NCI-H510A (cell line): ENCODE data around the gene OR5H6.
"Not testable (repeated sequence)": the region's sequence is repeated elsewhere in the genome, so short reads cannot be mapped to it uniquely, and the experiment has no call there.

Experiments
- DNase-seq: peaks from one replicate; lab custom pipeline; 2025; lab: John Stamatoyannopoulos, UW

The OR5H6 gene

DNA sequence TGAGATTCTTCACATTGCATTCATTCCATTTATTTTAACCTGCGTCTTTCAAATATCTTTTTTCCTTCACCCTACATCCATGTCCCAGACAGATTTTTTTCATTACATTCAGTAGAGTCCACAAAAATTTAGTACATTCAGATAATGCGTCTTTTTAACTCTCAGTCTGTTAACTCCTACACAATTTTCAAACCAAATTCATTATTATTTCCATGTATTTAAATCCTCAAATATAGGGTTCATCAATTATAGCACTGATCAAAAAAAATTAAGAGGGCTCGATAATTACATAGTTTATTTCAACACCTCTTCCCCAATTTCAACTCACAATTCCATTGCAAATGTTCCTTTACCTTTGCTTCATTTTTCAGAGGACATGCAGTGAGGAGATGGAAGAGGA lies at the start of gene OR5H6:
OR5H6 (plus strand) TSS at position 301 of the 400 bp plus-strand sequence; CDS start at position 390, 89 bp downstream.
- no peak for DNase-seq

DNA sequence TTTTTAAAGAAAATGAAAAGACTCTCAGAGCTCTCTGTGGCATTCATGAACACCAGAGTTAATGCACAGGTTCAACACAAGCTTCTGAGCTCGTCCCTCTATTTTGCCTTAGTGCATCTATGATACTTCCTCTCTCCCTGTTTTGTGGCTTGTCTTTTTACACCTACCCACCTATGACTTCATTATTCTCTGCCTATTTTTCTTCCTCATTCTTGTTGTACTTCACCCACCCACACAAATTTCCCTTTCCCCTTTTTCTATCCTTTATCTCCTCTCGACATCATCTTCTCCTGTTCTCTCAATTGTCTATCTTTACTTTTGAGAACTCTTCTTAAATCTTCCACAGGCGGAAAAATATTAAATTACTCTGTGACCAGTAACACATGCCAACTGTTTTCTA lies 49.0 kb upstream of the OR5H6 start:
- DNase-seq: no peak

DNA sequence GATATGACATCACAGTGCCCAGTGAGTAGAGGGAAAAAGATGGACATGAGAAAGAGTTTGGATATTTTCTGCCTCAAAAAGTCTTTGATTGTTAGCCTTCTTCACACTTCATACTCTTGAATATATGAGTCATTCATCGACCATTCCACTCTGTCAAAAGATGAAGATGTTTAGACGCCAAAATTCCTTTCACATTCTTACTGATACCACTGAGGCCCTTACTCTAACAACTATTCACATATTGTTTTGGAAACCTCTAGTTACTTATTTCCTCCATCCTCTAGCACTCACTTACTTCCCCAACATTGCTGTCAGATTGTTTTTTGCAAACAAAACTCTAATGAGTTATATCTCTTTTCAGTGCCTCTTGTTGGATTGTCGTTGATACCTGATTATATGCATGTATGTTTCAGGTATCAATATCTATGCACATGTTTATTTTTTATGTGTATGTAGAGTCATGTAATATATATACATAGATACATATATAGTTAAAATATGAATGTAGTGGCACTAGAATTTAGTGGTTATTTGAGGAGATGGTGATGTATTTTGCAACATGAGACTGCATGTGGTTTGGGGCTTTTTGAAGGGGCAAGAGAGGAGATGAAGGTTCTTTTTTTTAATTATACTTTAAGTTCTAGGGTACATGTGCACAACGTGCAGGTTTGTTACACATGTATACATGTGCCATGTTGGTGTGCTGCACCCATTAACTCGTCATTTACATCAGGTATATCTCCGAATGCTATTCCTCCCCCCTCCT lies 40.0 kb upstream of the OR5H6 start:
- no peak for DNase-seq

DNA sequence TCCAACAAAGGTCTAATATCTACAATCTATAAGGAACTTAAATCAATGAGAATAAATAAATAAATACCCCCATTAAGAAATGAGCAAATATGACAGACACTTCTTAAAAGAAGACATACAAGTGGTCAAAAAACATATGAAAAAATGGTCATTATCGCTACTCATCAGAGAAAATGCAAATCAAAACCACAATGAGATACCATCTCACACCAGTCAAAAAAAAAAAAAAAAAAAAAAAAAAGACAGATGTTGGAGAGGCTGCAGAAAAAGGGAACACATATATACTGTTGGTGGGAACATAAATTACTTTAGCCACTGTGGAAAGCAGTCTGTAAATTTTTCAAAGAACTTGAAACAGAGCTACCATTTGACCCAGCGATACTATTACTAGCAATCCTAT lies 31.6 kb upstream of the OR5H6 start:
- DNase-seq: no peak

DNA sequence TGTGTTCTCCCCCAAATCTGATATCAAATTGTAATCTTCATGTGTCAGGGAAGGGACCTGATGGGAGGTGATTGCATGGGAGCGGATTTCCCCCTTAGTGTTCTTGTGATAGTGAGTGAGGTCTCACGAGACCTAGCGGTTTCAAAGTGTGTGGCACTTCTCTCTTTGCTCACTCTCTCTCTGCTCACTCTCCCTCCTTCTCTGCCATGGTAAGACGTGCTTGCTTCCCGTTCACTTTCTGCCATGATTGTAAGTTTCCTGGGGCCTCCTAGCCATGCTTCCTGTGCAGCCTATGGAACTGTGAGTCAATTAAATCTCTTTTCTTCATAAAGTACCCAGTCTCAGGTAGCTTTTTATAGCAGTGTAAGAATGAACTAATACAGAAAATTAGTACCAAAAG lies 30.6 kb upstream of the OR5H6 start:
- no peak for DNase-seq

DNA sequence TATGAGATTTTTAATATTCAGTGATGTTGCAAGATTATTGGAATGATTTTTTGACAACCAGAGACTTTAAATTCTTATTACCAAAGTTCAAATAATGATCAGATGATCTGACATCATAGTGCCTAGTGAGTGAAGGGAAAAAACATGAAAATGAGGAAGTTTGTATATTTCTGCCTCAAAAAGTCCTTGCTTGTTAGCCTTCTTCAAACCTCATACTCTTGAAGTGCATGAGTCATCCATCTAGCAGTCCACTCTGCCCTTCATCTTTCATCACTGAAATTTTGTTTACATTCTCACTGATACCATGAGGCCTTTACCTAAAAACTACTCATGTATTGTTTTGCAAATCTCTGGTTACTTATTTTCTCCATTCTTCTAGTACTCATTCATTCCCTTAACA lies 23.9 kb upstream of the OR5H6 start:
- DNase-seq: no peak

DNA sequence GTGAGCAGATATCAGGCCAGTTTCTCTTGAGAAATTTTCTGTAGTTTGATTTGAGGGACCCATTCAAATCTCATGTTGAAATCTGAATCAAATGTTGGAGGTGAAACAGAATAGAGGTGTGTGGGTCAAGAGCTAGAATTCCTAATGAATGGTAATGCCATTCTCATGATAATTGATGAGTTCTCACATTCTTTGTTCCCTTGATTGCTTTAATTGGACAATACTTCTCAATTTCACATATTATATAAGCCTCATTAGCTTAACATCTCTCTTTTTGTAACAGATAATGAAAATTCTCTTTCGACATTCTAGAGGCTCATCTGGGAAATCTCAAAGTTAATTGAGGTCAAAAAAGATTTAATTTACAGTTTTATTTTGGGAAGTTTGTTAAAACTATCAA lies 21.9 kb upstream of the OR5H6 start:
- DNase-seq: no peak

DNA sequence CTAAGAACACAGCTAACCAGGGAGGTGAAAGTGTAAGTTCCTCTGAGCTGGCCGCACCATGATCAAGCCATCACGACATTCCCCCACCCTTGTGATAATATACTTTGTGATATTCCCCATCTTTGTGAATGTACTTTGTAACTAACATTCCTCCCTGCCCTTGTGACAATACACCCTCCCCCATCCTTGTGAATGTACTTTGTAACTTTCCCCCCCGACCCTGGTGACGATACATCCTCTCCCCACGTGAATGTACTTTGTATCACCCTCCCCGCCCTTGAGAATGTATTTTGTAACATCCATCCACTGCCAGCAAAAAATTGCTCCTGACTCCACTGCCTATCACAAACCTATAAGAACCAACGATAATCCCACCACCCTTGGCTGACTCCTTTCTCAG lies 20.2 kb upstream of the OR5H6 start:
- DNase-seq: no peak

DNA sequence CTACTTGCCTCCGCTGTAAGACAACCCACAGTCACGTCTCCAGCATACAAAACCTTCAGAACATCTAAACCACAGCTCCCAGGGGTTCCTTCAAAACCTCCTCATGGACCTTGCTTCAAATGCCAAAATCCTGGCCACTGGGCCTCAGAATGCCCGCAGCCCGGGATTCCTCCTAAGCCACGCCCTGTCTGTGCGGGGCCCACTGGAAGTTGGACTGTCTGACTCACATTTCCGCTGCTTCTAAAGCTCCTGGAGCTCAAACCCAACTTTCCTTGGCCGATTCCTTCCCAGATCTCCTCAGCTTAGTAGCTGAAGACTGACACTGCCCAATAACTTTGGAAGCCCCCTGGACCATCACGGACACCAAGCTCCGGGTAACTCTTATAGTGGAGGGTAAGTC lies 17.9 kb upstream of the OR5H6 start:
- DNase-seq: no peak

DNA sequence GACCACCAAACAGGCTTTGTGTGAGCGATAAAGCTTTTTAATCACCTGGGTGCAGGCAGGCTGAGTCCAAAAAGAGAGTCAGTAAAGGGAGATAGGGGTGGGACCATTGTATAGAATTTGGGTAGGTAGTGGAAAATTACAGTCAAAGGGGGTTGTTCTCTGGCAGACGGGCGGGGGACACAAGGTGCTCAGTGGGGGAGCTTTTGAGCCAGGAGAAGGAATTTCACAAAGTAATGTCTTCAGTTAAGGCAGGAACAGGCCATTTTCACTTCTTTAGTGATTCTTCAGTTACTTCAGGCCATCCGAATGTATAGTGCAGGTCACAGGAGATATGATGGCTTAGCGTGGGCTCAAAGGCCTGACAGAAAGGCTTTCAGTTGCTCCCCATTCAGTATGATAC lies 8.0 kb upstream of the OR5H6 start:
- DNase-seq: not testable (repeated sequence)

DNA sequence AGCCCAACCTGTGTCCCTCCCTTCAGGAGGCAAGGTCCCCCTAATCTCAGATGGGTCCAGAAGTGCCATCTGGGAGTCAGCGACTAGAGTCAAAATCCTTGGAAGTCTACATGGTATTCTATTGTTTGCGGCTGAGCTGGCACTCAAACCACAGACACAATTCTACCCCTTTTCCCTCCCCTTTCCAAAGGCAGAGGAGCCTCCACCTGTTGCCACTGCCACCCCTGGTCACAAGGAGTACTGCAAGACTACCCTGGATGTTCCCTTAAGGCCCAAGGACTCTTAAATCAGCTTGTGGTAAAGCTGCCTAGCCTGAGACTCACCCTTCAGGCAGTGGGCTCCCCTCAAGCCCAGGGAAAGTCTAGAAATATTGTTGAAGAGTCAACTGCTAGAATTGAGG lies 4.3 kb upstream of the OR5H6 start:
- DNase-seq: no peak

DNA sequence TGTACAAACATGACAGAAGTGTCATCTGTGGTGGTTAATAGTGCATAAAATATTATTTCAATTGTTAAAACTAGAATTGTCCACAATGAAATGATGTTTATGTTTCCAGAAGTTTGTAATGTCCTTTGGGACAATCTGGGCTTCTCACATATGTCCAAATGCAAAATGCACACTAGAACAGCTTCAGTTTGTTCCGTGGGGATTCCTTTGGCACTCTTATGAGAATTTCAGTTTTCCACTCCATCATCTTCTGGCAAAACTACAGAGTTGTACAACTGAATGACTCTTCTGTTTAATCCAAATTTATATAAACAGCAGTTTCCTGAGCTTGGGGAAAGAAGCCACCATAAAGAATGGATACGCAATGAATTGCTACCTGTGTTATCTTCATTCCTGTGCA lies 2.0 kb upstream of the OR5H6 start:
- no peak for DNase-seq

DNA sequence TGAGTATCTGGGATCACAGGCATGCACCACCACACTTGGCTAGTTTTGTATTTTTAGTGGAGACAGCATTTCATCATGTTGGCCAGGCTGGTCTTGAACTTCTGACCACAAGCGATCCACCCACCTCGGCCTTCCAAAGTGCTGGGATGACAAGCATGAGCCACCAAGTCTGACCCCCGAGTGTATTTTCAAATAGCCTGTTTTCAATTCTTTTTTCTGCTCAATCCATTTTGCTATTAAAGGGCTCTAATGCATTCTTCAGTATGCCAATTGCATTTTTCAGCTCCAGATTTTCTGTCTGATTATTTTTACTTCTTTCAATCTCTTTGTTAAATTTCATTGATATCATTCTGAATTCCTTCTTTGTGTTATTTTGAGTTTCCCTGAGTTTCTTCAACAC lies 5.8 kb downstream of the OR5H6 start:
- DNase-seq: no peak

DNA sequence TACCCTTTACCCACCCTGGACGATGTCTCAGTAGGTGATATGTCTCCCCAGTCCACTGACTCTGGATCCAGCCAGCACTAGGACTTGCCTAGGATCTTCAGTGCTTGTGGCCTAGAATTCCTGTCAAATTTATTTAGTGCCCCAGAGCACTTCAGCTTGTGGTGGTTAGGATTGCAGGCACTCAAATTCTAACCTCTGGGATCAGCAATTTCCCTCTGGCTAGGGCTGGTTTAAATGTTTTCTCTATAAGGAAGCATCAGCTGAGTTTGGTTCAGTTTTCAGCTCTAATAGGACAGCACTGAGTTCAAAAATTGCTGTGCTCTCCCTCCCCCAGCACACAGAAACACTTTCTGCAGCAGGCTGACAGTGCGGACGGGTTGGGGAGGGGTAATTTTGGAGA lies 8.1 kb downstream of the OR5H6 start:
- DNase-seq: no peak

DNA sequence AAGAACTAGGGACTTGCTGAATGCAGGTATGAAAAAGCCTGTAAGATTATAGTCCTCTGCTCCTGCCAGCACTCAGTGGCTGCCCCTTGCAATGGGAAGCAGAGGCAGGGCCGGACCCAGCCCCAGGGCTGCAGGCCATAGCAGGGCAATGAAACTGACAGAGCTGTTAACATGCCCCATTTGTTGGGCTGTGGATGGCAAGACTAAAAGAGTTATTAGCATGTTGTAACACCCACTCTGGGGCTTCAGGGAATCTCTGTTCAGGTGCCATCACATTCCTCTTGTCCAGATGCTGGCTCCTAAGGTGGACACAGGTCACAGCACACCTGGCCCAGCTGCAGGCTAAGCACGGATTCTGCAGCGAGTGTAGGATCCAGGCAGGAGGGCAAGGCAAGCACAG lies 10.9 kb downstream of the OR5H6 start:
- no peak for DNase-seq

DNA sequence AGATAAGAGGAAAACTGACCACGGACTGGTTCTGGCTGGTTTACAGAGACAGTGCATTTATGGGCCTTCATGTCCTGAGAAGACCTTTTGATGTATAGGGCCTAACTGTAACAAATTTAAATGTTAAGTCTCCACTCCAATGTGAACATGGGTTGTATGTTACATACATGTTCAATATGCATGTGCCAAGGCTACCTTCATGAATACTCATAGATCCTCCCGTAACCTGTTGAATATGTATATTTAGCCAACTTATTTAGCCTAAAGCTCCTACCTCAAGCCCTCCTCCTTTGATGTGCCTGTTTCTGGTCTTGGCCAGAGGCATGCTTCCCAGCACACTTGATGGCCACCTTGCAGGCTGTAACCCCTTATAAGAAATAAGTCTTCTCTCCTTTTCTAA lies 18.2 kb downstream of the OR5H6 start, which contains the start of gene OR5H2:
OR5H2 (plus strand) TSS at position 301 of the 400 bp plus-strand sequence. CDS start 398 bp downstream, outside the sequence.
- DNase-seq: no peak

DNA sequence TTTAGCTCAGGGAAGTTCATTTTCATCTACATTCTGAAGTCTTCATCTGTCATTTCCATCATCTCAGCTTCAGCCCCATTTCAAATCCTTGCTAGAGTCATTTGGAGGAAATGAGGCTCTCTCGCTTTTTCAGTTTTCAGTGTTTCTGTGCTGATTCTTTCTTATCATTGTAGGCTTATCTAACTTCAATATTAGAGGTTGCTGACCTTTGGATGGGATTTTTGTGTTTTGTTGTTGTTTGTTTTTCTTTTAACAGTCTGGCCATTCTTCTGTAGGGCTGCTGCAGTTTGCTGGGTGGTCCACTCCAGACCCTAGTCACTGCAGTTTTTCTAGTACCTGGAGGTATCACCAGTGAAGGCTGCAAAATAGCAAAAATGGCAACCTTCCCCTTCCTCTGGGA lies 26.9 kb downstream of the OR5H6 start:
- no peak for DNase-seq

DNA sequence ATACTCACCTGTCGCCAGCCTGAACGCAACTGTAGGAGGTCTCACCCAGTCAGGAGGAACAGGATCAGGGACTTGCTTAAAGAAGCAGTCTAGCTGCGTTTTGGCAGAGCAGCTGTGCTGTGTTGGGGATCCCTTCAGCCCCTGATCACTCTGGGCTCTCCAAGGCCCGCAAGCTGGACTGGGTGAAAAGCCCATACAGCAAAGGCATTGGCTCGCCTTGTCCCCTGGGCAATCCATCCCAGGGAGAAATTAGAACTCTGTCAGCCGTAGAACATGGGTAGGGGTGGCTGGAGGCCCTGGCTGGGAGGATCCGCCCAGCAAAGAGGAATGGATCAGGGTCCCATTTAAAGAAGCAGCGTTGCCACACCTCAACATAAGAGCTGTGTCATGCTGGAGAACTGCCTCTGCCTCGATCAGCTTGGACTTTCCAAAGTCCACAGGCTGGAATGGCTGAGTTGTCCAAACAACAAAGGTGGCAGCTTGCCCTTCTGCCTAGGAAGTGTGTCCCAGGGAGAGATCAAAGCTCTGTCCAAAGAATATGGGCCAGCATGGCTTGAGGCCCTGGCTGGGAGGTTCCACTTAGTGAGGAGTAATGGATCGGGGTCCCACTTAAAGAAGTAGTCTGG lies 27.4 kb downstream of the OR5H6 start:
- no peak for DNase-seq
